ENCODE data around the gene ATXN1.
"Not testable (repeated sequence)": the region's sequence is repeated elsewhere in the genome, so short reads cannot be mapped to it uniquely, and the experiment has no call there.

ATXN1 gene

DNA sequence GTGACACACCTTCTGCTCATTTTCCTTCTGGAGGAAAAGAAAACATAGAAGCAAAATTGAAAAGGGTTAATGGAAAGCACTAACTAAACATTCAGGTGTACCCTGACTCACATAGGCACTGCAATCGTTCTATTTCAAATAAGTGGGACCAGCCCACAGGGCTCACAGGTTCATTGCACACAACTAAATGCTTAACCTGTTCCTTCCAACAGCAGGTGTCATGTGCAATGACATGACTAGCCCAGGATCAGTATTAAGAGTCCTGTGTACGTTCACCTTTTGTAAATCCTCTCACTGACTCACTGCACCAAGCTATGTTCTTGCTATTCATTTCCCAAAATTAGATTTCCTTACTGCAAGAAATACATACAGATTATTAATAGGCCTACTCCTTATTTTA is 371.6 kb downstream of the ATXN1 start:
- TF ChIP-seq, protein P1, sequence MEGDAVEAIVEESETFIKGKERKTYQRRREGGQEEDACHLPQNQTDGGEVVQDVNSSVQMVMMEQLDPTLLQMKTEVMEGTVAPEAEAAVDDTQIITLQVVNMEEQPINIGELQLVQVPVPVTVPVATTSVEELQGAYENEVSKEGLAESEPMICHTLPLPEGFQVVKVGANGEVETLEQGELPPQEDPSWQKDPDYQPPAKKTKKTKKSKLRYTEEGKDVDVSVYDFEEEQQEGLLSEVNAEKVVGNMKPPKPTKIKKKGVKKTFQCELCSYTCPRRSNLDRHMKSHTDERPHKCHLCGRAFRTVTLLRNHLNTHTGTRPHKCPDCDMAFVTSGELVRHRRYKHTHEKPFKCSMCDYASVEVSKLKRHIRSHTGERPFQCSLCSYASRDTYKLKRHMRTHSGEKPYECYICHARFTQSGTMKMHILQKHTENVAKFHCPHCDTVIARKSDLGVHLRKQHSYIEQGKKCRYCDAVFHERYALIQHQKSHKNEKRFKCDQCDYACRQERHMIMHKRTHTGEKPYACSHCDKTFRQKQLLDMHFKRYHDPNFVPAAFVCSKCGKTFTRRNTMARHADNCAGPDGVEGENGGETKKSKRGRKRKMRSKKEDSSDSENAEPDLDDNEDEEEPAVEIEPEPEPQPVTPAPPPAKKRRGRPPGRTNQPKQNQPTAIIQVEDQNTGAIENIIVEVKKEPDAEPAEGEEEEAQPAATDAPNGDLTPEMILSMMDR (IDR thresholded peaks at IDR 0.05; ENCODE audit: control extremely low read depth, extremely low read depth, low read depth, missing control alignments): no peak
- CTCF ChIA-PET: interaction anchor here (0.8 to 1.0 kb wide), 3 partner anchors 14 to 20 kb away, joined by 3 to 4 read pairs (median 3); no protein-coding TSS in a partner anchor
- DNase-seq (ENCODE audit: extremely low spot score): no peak
- POLR2A ChIA-PET: no interaction called here

DNA sequence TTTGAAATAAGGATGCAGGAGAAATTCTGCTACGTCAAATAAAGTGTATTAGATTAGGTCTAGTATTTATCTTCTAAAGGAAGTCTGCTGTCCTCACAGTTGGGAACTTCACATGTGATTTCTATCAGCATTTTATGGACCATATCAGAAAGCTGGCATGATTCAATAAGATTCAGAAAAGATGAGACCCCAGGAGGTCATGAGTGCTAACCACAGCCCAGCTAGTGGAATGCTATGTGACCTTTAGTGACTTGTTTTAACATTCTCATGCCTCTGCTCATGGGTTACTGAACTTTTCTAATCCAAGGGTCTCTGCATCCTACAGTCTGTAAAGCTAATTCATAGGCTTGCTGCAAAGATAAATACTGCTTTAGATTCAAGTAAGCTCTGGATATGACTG is 372.8 kb downstream of the ATXN1 start:
- no peak for DNase-seq (ENCODE audit: extremely low spot score)
- ChIA-PET POLR2A (no interaction called here), CTCF (no interaction called here)
- TF ChIP-seq, protein P1 (IDR thresholded peaks at IDR 0.05; ENCODE audit: control extremely low read depth, extremely low read depth, low read depth, missing control alignments): no peak

DNA sequence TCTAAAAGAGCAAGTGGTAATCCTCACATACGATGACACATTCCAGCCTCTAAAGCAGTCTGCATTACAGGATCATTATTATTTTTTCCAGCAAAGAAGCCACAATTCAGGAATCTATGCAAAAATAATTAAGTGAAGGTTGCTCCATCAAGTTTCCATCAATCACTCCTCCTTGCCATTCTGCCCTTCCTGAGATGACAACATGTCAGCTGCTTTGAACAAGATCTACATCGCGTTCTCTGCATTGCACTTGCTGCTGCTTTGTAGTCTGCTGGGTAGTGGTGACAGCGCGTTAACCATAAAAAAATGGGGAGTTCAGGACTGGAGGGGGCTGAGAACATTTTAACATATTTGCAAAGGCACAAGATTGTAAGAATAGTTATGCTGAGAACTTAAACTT is 375.2 kb downstream of the ATXN1 start:
- no peak for DNase-seq (ENCODE audit: extremely low spot score)
- POLR2A ChIA-PET: no interaction called here
- TF ChIP-seq, protein P1 (IDR thresholded peaks at IDR 0.05; ENCODE audit: control extremely low read depth, extremely low read depth, low read depth, missing control alignments): no peak
- CTCF ChIA-PET: interaction anchor here (1.2 kb wide), 1 partner anchor 11 kb away, joined by 3 read pairs; no protein-coding TSS in a partner anchor

GRCh38 chr6:16383607-16384206 is 377.6 kb downstream of the ATXN1 start:
- CTCF ChIA-PET: interaction anchor here (2.1 to 2.5 kb wide), 3 partner anchors 9 to 19 kb away, joined by 4 to 6 read pairs (median 5); no protein-coding TSS in a partner anchor
- POLR2A ChIA-PET: no interaction called here
- no peak for DNase-seq (ENCODE audit: extremely low spot score)
- TF ChIP-seq, protein P1 (IDR thresholded peaks at IDR 0.05; ENCODE audit: control extremely low read depth, extremely low read depth, low read depth, missing control alignments): no peak

DNA sequence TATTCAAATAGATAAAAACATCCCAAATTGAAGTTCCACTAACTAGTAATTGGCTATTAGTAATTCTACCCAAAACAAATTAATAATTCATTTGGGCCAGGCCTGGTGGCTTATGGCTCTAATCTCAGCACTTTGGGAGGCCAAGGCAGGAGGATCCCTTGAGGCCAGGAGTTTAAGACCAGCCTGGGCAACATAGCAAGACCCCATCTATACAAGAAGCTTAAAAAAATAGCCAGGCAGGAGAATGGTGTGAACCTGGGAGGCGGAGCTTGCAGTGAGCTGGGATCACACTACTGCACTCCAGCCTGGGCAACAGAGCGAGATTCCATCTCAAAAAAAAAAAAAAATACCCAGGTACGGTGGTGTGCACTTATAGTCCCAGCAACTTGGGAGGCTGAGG is 379.3 kb downstream of the ATXN1 start:
- CTCF ChIA-PET: interaction anchor here (1.0 to 2.1 kb wide), 3 partner anchors 11 to 49 kb away, joined by 3 to 6 read pairs (median 5); no protein-coding TSS in a partner anchor
- DNase-seq (ENCODE audit: extremely low spot score); POLR2A ChIA-PET: not testable (repeated sequence)

DNA sequence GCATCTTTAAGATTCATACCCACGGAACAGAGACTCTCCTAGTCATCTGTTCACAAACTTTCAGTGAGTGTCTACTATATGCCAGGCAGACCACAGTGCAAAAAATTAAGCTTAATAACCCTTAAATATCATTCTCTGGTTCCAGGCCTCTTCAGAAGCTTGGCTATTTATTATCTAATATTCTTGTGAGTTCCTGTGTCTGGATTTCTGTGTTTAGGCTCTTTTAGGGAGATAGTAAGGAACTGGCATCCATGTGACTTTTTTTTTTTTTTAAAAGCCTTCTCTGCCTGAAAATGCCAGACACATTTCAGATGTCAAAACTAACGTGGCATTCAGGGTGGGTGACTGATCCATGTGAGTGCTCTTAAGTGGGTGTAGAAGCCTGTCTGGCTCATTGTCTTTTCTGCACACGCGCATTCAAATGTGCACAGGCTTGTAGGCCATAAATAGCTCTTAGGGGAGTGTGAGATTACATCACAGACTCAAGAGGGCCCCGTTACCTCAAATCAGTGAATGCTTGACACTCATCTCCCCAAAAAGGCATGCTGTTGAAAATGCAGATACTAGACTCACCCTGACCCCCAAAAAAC is 380.9 kb downstream of the ATXN1 start:
- ChIA-PET CTCF (interaction anchor here (1.3 to 2.6 kb wide), 4 partner anchors 10 to 74 kb away, joined by 3 to 9 read pairs (median 4); no protein-coding TSS in a partner anchor), POLR2A (no interaction called here)
- no peak for DNase-seq (ENCODE audit: extremely low spot score)
- TF ChIP-seq, protein P1 (IDR thresholded peaks at IDR 0.05; ENCODE audit: control extremely low read depth, extremely low read depth, low read depth, missing control alignments): no peak

DNA sequence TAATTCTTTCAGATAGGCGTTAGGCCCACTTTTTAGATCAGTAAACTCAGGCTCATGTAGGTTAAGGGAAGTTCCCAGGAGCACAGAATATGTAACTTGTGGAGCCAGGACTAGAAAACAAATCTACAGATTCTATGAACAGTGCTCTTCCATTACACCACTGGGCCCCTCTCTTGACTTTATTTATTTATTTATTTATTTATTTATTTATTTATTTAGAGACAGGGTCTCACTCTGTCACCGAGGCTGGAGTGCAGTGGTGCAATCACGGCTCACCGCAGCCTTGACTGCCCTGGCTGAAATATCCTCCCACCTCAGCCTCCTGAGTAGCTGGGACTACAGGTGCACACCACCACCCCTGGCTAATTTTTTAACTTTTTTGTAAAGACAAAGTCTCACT is 382.9 kb downstream of the ATXN1 start:
- DNase-seq (ENCODE audit: extremely low spot score); POLR2A ChIA-PET: not testable (repeated sequence)
- CTCF ChIA-PET: interaction anchor here (1.3 to 1.7 kb wide), 2 partner anchors 31 to 69 kb away, joined by 3 to 6 read pairs; no protein-coding TSS in a partner anchor

All from GM10248 (cell line).